HG03039 (cell line): ENCODE measurements around the gene XYLB.
"Not testable (repeated sequence)": the region's sequence is repeated elsewhere in the genome, so short reads cannot be mapped to it uniquely, and the experiment has no call there.

ENCODE experiments used
- ATAC-seq: cut with Tn5 transposase; IDR thresholded peaks from one replicate; pipeline ENCODE4 v1.9.1; 2021; ENCODE audit warnings: mild to moderate bottlenecking, moderate library complexity; ENCODE audit not compliant: unreplicated experiment

Gene XYLB

GRCh38 chr3:38320638-38321037, 25.9 kb upstream of the XYLB start:
- ATAC-seq: not testable (repeated sequence)

GRCh38 chr3:38323060-38323459, 23.5 kb upstream of the XYLB start:
- no peak for ATAC-seq

- no peak for ATAC-seq
Measured at GRCh38 chr3:38325256-38325655, 21.3 kb upstream of the XYLB start.

- ATAC-seq: no peak
Measured at GRCh38 chr3:38327335-38328009, 19.1 kb upstream of the XYLB start.

GRCh38 chr3:38331257-38332022, 15.1 kb upstream of the XYLB start:
- ATAC-seq: no peak

GRCh38 chr3:38332201-38332600, 14.4 kb upstream of the XYLB start:
- no peak for ATAC-seq

GRCh38 chr3:38334142-38335055, 12.2 kb upstream of the XYLB start:
- no peak for ATAC-seq

GRCh38 chr3:38335263-38335662, 11.3 kb upstream of the XYLB start:
- no peak for ATAC-seq

- ATAC-seq: no peak
Measured at GRCh38 chr3:38337703-38338102, 8.9 kb upstream of the XYLB start.

- no peak for ATAC-seq
Measured at GRCh38 chr3:38343797-38344594, 2.6 kb upstream of the XYLB start.

GRCh38 chr3:38345879-38346586, 552 bp upstream of the XYLB start:
- ATAC-seq: no peak

GRCh38 chr3:38347421-38348200, 1.0 kb downstream of the XYLB start:
- no peak for ATAC-seq

- no peak for ATAC-seq
Measured at GRCh38 chr3:38348903-38349302, 2.3 kb downstream of the XYLB start.

GRCh38 chr3:38349684-38350359, 3.2 kb downstream of the XYLB start:
- no peak for ATAC-seq

GRCh38 chr3:38353151-38353550, 6.6 kb downstream of the XYLB start:
- no peak for ATAC-seq

GRCh38 chr3:38354588-38355330, 8.2 kb downstream of the XYLB start:
- no peak for ATAC-seq

GRCh38 chr3:38359038-38359437, 12.5 kb downstream of the XYLB start:
- ATAC-seq: no peak

- no peak for ATAC-seq
Measured at GRCh38 chr3:38360345-38360744, 13.8 kb downstream of the XYLB start.
